ENCODE measurements around the gene ING3.

GRCh38 chr7:121002757-121003200 is 52.2 kb downstream of the ING3 start:
- no peak for TF ChIP-seq SMC3 (IDR thresholded peaks at IDR 0.05; ENCODE audit: low read depth, low read length)
- TF ChIP-seq TAF1 (IDR thresholded peaks at IDR 0.05; ENCODE audit: borderline replicate concordance, low read depth, low read length) = no peak
- no peak for TF ChIP-seq GABPA (IDR thresholded peaks at IDR 0.05; ENCODE audit: low read depth)
- TF ChIP-seq, protein P1, sequence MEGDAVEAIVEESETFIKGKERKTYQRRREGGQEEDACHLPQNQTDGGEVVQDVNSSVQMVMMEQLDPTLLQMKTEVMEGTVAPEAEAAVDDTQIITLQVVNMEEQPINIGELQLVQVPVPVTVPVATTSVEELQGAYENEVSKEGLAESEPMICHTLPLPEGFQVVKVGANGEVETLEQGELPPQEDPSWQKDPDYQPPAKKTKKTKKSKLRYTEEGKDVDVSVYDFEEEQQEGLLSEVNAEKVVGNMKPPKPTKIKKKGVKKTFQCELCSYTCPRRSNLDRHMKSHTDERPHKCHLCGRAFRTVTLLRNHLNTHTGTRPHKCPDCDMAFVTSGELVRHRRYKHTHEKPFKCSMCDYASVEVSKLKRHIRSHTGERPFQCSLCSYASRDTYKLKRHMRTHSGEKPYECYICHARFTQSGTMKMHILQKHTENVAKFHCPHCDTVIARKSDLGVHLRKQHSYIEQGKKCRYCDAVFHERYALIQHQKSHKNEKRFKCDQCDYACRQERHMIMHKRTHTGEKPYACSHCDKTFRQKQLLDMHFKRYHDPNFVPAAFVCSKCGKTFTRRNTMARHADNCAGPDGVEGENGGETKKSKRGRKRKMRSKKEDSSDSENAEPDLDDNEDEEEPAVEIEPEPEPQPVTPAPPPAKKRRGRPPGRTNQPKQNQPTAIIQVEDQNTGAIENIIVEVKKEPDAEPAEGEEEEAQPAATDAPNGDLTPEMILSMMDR (IDR thresholded peaks at IDR 0.05) = no peak
- TF ChIP-seq, protein P2, sequence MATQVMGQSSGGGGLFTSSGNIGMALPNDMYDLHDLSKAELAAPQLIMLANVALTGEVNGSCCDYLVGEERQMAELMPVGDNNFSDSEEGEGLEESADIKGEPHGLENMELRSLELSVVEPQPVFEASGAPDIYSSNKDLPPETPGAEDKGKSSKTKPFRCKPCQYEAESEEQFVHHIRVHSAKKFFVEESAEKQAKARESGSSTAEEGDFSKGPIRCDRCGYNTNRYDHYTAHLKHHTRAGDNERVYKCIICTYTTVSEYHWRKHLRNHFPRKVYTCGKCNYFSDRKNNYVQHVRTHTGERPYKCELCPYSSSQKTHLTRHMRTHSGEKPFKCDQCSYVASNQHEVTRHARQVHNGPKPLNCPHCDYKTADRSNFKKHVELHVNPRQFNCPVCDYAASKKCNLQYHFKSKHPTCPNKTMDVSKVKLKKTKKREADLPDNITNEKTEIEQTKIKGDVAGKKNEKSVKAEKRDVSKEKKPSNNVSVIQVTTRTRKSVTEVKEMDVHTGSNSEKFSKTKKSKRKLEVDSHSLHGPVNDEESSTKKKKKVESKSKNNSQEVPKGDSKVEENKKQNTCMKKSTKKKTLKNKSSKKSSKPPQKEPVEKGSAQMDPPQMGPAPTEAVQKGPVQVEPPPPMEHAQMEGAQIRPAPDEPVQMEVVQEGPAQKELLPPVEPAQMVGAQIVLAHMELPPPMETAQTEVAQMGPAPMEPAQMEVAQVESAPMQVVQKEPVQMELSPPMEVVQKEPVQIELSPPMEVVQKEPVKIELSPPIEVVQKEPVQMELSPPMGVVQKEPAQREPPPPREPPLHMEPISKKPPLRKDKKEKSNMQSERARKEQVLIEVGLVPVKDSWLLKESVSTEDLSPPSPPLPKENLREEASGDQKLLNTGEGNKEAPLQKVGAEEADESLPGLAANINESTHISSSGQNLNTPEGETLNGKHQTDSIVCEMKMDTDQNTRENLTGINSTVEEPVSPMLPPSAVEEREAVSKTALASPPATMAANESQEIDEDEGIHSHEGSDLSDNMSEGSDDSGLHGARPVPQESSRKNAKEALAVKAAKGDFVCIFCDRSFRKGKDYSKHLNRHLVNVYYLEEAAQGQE (IDR thresholded peaks at IDR 0.05; ENCODE audit: low read depth, low read length) = no peak
- no peak for TF ChIP-seq EP300 (IDR thresholded peaks at IDR 0.05; ENCODE audit: borderline replicate concordance in 1 of 2, low read depth in 1 of 2, low read length in 1 of 2)
- TF ChIP-seq RAD21 (IDR thresholded peaks at IDR 0.05; ENCODE audit: low read length) = no peak
- TF ChIP-seq MXI1 (IDR thresholded peaks at IDR 0.05; ENCODE audit: low read depth, low read length) = no peak
- no peak for TF ChIP-seq POLR2AphosphoS5 (IDR thresholded peaks at IDR 0.05; ENCODE audit: low read depth, low read length)
- TF ChIP-seq FOXM1 (IDR thresholded peaks at IDR 0.05; ENCODE audit: low read depth) = no peak
- TF ChIP-seq YY1 (IDR thresholded peaks at IDR 0.05; ENCODE audit: low read depth) = no peak
- TF ChIP-seq RFX5 (IDR thresholded peaks at IDR 0.05; ENCODE audit: low read length) = no peak
- no peak for TF ChIP-seq JUND (IDR thresholded peaks at IDR 0.05)

Data from SK-N-SH (cell line).